SK-N-SH treated with all-trans-retinoic acid at 6 μM for 48 hours (cell line): ENCODE results near the gene RIMBP2.
A peak's percentile ranks its signal among the peaks of the same experiment; 100 is the strongest.

ENCODE experiments used
- ATAC-seq: fragments of 200-7000 bp; cut with Tn5 transposase; 3 replicates; pipeline ENCODE4 v1.9.1; 2020; ENCODE audit warnings: mild to moderate bottlenecking, moderate library complexity
- ARNTL ChIP-seq: fragments of 450-650 bp; formaldehyde crosslinking; IDR thresholded peaks from 2 replicates; pipeline ENCODE4 v1.5.0; 2020; ENCODE audit warnings: low read depth, mild to moderate bottlenecking, moderate library complexity, borderline replicate concordance
- BACH2 ChIP-seq: fragments of 250-450 bp; sonication (Bioruptor Pico); IDR thresholded peaks from 2 replicates; pipeline ENCODE4 v1.9.0; 2021; ENCODE audit warnings: mild to moderate bottlenecking, borderline replicate concordance
- CREB5 ChIP-seq: fragments of 250-450 bp; sonication (Bioruptor Pico); IDR thresholded peaks from 2 replicates; pipeline ENCODE4 v1.5.1; 2020; ENCODE audit warnings: low read depth, mild to moderate bottlenecking, moderate library complexity
- CSDC2 ChIP-seq: fragments of 250-450 bp; sonication (Bioruptor Pico); IDR thresholded peaks from 2 replicates; pipeline ENCODE4 v1.5.0; 2020; ENCODE audit warnings: mild to moderate bottlenecking, moderate library complexity
- CSRNP3 ChIP-seq: fragments of 250-450 bp; sonication (Bioruptor Pico); IDR thresholded peaks from 2 replicates; pipeline ENCODE4 v1.5.1; 2021; ENCODE audit warnings: mild to moderate bottlenecking, moderate library complexity
- ESRRG ChIP-seq: fragments of 250-450 bp; sonication (Bioruptor Pico); IDR thresholded peaks from 2 replicates; pipeline ENCODE4 v1.6.1; 2021; ENCODE audit warnings: mild to moderate bottlenecking
- ISL1 ChIP-seq: fragments of 250-450 bp; sonication (Bioruptor Pico); IDR thresholded peaks from 2 replicates; pipeline ENCODE4 v2.1.2; 2022; ENCODE audit warnings: mild to moderate bottlenecking, moderate library complexity
- OSR1 ChIP-seq: fragments of 250-450 bp; sonication (Bioruptor Pico); IDR thresholded peaks from 2 replicates; pipeline ENCODE4 v1.8.0; 2022; ENCODE audit warnings: moderate library complexity, mild to moderate bottlenecking, inconsistent platforms
- PATZ1 ChIP-seq: fragments of 250-450 bp; sonication (Bioruptor Pico); IDR thresholded peaks from 2 replicates; pipeline ENCODE4 v1.8.0; 2020; ENCODE audit warnings: mild to moderate bottlenecking, moderate library complexity, borderline replicate concordance
- POU6F1 ChIP-seq: fragments of 250-450 bp; sonication (Bioruptor Pico); IDR thresholded peaks from 2 replicates; pipeline ENCODE4 v1.8.0; 2021; ENCODE audit warnings: low read depth, mild to moderate bottlenecking, moderate library complexity, borderline replicate concordance
- PPARA ChIP-seq: fragments of 250-450 bp; sonication (Bioruptor Pico); IDR thresholded peaks from 2 replicates; pipeline ENCODE4 v1.5.0; 2020; ENCODE audit warnings: mild to moderate bottlenecking, borderline replicate concordance
- RARB ChIP-seq: fragments of 250-450 bp; sonication (Bioruptor Pico); IDR thresholded peaks from 2 replicates; pipeline ENCODE4 v1.8.0; 2021; ENCODE audit warnings: mild to moderate bottlenecking, moderate library complexity
- SNAI2 ChIP-seq: fragments of 250-450 bp; sonication (Bioruptor Pico); IDR thresholded peaks from 2 replicates; pipeline ENCODE4 v1.5.0; 2020; ENCODE audit warnings: mild to moderate bottlenecking, moderate library complexity
- TCF4 ChIP-seq: fragments of 250-450 bp; sonication (Bioruptor Pico); IDR thresholded peaks from 2 replicates; pipeline ENCODE4 v1.8.0; 2021; ENCODE audit warnings: mild to moderate bottlenecking, moderate library complexity, borderline replicate concordance
- TOX ChIP-seq: fragments of 250-450 bp; sonication (Bioruptor Pico); IDR thresholded peaks from 2 replicates; pipeline ENCODE4 v1.8.0; 2021; ENCODE audit warnings: mild to moderate bottlenecking, moderate library complexity, borderline replicate concordance
- TSHZ2 ChIP-seq: fragments of 250-450 bp; sonication (Bioruptor Pico); IDR thresholded peaks from 2 replicates; pipeline ENCODE4 v1.5.0; 2020; ENCODE audit warnings: mild to moderate bottlenecking, moderate library complexity
- ZC3H10 ChIP-seq: fragments of 250-450 bp; sonication (Bioruptor Pico); IDR thresholded peaks from 2 replicates; pipeline ENCODE4 v1.5.1; 2021; ENCODE audit warnings: mild to moderate bottlenecking, moderate library complexity
- ZFP3 ChIP-seq: fragments of 250-450 bp; sonication (Bioruptor Pico); IDR thresholded peaks from 2 replicates; pipeline ENCODE4 v1.5.0; 2020; ENCODE audit warnings: mild to moderate bottlenecking, moderate library complexity
- ZFP30 ChIP-seq: fragments of 450-650 bp; formaldehyde crosslinking; IDR thresholded peaks from 2 replicates; pipeline ENCODE4 v1.5.0; 2022; ENCODE audit warnings: mild to moderate bottlenecking, moderate library complexity
- ZNF565 ChIP-seq: fragments of 450-650 bp; formaldehyde crosslinking; conservative IDR thresholded peaks from 2 replicates; pipeline ENCODE4 v1.5.0; 2020; ENCODE audit warnings: low read depth, mild to moderate bottlenecking, moderate library complexity
- ZNF70 ChIP-seq: fragments of 450-650 bp; formaldehyde crosslinking; IDR thresholded peaks from 2 replicates; pipeline ENCODE4 v1.5.0; 2020; ENCODE audit warnings: mild to moderate bottlenecking, moderate library complexity
- ZNF8 ChIP-seq: fragments of 450-650 bp; formaldehyde crosslinking; IDR thresholded peaks from 2 replicates; pipeline ENCODE4 v1.5.0; 2020; ENCODE audit warnings: mild to moderate bottlenecking, moderate library complexity

RIMBP2 gene

GRCh38 chr12:130573235-130573634 lies 142.9 kb downstream of the RIMBP2 start:
- TF ChIP-seq ARNTL (CRISPR knock-in tag) (no peak), ZC3H10 (CRISPR knock-in tag) (no peak), TOX (CRISPR knock-in tag) (no peak), ZNF565 (CRISPR knock-in tag) (no peak), ZNF8 (CRISPR knock-in tag) (no peak), POU6F1 (no peak), ISL1 (CRISPR knock-in tag) (no peak), RARB (no peak), TCF4 (no peak), ZFP3 (CRISPR knock-in tag) (no peak)
- ATAC-seq = no peak

- ATAC-seq = no peak; the same call in 2 of the 3 replicates
- no peak for TF ChIP-seq ESRRG (CRISPR knock-in tag)
- no peak for TF ChIP-seq CSRNP3 (CRISPR knock-in tag)
- TF ChIP-seq TCF4 = 0 out of 2 replicates have a peak, but pooled peaks have one; percentile 11
- no peak for TF ChIP-seq SNAI2 (CRISPR knock-in tag)
- no peak for TF ChIP-seq TSHZ2 (CRISPR knock-in tag)
- TF ChIP-seq PATZ1 (CRISPR knock-in tag) = no peak
- no peak for TF ChIP-seq ZC3H10 (CRISPR knock-in tag)
- no peak for TF ChIP-seq CSDC2 (CRISPR knock-in tag)
- no peak for TF ChIP-seq PPARA
These were observed 143.5 kb downstream of the RIMBP2 start for GRCh38 chr12:130572553-130572952.

- ATAC-seq = no peak
These were observed 144.4 kb downstream of the RIMBP2 start for GRCh38 chr12:130571734-130572133.

GRCh38 chr12:130571089-130571488 lies 145.0 kb downstream of the RIMBP2 start:
- ATAC-seq = no peak
- TF ChIP-seq TOX (CRISPR knock-in tag) = no peak
- no peak for TF ChIP-seq BACH2
- no peak for TF ChIP-seq ISL1 (CRISPR knock-in tag)
- TF ChIP-seq TSHZ2 (CRISPR knock-in tag) = no peak
- no peak for TF ChIP-seq ZC3H10 (CRISPR knock-in tag)
- TF ChIP-seq ZFP3 (CRISPR knock-in tag) = no peak
- TF ChIP-seq ZFP30 = no peak
- TF ChIP-seq ARNTL (CRISPR knock-in tag) = no peak
- TF ChIP-seq CREB5 (CRISPR knock-in tag) = no peak

More at GRCh38 chr12:130571734-130572133, 144.4 kb downstream of the RIMBP2 start:
- no peak for TF ChIP-seq ZNF70 (CRISPR knock-in tag)
- no peak for TF ChIP-seq CSRNP3 (CRISPR knock-in tag)
- TF ChIP-seq OSR1 (CRISPR knock-in tag) = no peak
